CD14-positive monocyte (primary cell): Measurements from ENCODE around the gene ACTR5. TPM values are rescaled to one million over a fixed set of nuclear protein-coding genes. Genes with fewer than 3 reads are reported as not detected.

Experiments used
- DNase-seq, 3 donors: peaks; one replicate each; pipeline ENCODE4 v3.0.0-alpha.2; 2011 to 2022
- H2AFZ ChIP-seq: 2 replicates; pipeline ENCODE4 v1.6.0; 2012; ENCODE audit warnings: mild to moderate bottlenecking, low read depth, low read length, inconsistent platforms; ENCODE audit not compliant: insufficient read depth, poor library complexity, severe bottlenecking
- H3K27ac ChIP-seq, 2 donors: 1 replicate in 1 of 2; 2 replicates in 1 of 2; pipeline ENCODE4 v1.5.1; 2012 to 2013; ENCODE audit warnings: low read length in 2 of 2, control low read depth in 1 of 2, inconsistent platforms in 1 of 2, low read depth in 1 of 2, mild to moderate bottlenecking in 1 of 2
- H3K27me3 ChIP-seq, 2 donors: one replicate each; pipeline versions ENCODE4 v1.6.0 to v1.6.1; 2011 to 2013; ENCODE audit warnings: low read length in 2 of 2; ENCODE audit not compliant: control insufficient read depth in 2 of 2, insufficient read depth in 2 of 2
- H3K36me3 ChIP-seq, 2 donors: replicated peaks in 1 of 2; 1 replicate in 1 of 2; 2 replicates in 1 of 2; pipeline versions ENCODE4 v1.5.1 to v1.6.1; 2012 to 2013; ENCODE audit warnings: low read length in 2 of 2, control low read depth in 1 of 2, inconsistent platforms in 1 of 2, mild to moderate bottlenecking in 1 of 2; ENCODE audit not compliant: insufficient read depth in 2 of 2, control insufficient read depth in 1 of 2
- H3K4me1 ChIP-seq, 2 donors: 1 replicate in 1 of 2; 2 replicates in 1 of 2; pipeline versions ENCODE4 v1.5.1 to v1.6.1; 2012 to 2013; ENCODE audit warnings: low read length in 2 of 2, control low read depth in 1 of 2, inconsistent platforms in 1 of 2, mild to moderate bottlenecking in 1 of 2, moderate library complexity in 1 of 2; ENCODE audit not compliant: insufficient read depth in 2 of 2, control insufficient read depth in 1 of 2
- H3K4me2 ChIP-seq: replicated peaks from 2 replicates; pipeline ENCODE3; 2012; ENCODE audit warnings: low read length, moderate library complexity, mild to moderate bottlenecking; ENCODE audit not compliant: poor library complexity, severe bottlenecking; ENCODE audit errors: extremely low read depth
- H3K4me3 ChIP-seq, 3 experiments: fragments of 200-600 bp in 1 of 3; sonication (generic) in 1 of 3; replicated peaks in 1 of 3; 1 replicate in 2 of 3; 2 replicates in 1 of 3; pipeline ENCODE4 v1.5.1; 2011 to 2013; ENCODE audit warnings: low read length in 3 of 3, mild to moderate bottlenecking in 3 of 3, control low read depth in 2 of 3, low read depth in 2 of 3, inconsistent platforms in 1 of 3, moderate library complexity in 1 of 3
- H3K79me2 ChIP-seq: 2 replicates; pipeline ENCODE4 v1.6.0; 2012; ENCODE audit warnings: mild to moderate bottlenecking, control low read depth, inconsistent platforms, low read length, moderate library complexity; ENCODE audit not compliant: insufficient read depth
- H3K9ac ChIP-seq: 2 replicates; pipeline ENCODE4 v1.6.0; 2017; ENCODE audit warnings: low read length, mild to moderate bottlenecking; ENCODE audit not compliant: insufficient read depth, poor library complexity, severe bottlenecking
- H3K9me3 ChIP-seq, 2 donors: replicated peaks in 1 of 2; 1 replicate in 1 of 2; 2 replicates in 1 of 2; pipeline versions ENCODE4 v1.5.1 to v1.6.1; 2012 to 2013; ENCODE audit warnings: low read length in 2 of 2, control low read depth in 1 of 2; ENCODE audit not compliant: control insufficient read depth in 1 of 2, insufficient read depth in 1 of 2
- H4K20me1 ChIP-seq: 2 replicates; pipeline ENCODE4 v1.6.0; 2012; ENCODE audit warnings: mild to moderate bottlenecking, low read length, control low read depth, moderate library complexity; ENCODE audit not compliant: insufficient read depth
- H3K27ac Mint-ChIP-seq, 7 donors: one replicate each; pipeline ENCODE4 v1.8.0; 2020; ENCODE audit warnings: mild to moderate bottlenecking in 7 of 7, mixed read lengths in 7 of 7, moderate library complexity in 6 of 7, inconsistent platforms in 2 of 7
- H3K27me3 Mint-ChIP-seq, 3 donors: one replicate each; pipeline ENCODE4 v1.8.0; 2021 to 2022; ENCODE audit warnings: low read depth in 3 of 3, mild to moderate bottlenecking in 3 of 3, mixed read lengths in 3 of 3, moderate library complexity in 3 of 3, inconsistent platforms in 1 of 3
- H3K36me3 Mint-ChIP-seq, 2 donors: one replicate each; pipeline ENCODE4 v1.8.0; 2020; ENCODE audit warnings: mixed read lengths in 2 of 2, inconsistent platforms in 1 of 2, mild to moderate bottlenecking in 1 of 2
- H3K4me1 Mint-ChIP-seq: one replicate; pipeline ENCODE4 v1.8.0; 2020; ENCODE audit warnings: mild to moderate bottlenecking, mixed read lengths
- H3K4me3 Mint-ChIP-seq, 2 donors: one replicate each; pipeline ENCODE4 v1.8.0; 2020; ENCODE audit warnings: mild to moderate bottlenecking in 2 of 2, mixed read lengths in 2 of 2, moderate library complexity in 1 of 2
- H3K9me3 Mint-ChIP-seq, 7 donors: one replicate each; pipeline ENCODE4 v1.8.0; 2020 to 2022; ENCODE audit warnings: mixed read lengths in 7 of 7, mild to moderate bottlenecking in 6 of 7, moderate library complexity in 6 of 7, inconsistent platforms in 2 of 7
- CTCF ChIP-seq: fragments of 200-600 bp; IDR thresholded peaks from one replicate; pipeline ENCODE4 v1.8.0; 2022; ENCODE audit warnings: antibody characterized with exemption, mild to moderate bottlenecking
- WGBS: methylation state at CpG from one replicate; pipeline ENCODE4 v1.1.5; 2013; ENCODE audit warnings: missing lambda C conversion rate; ENCODE audit not compliant: insufficient coverage; 5-methylcytosine and 5-hydroxymethylcytosine counted together
- intact Hi-C, 2 donors: fragments of 100-400 bp; cut with micrococcal nuclease; formaldehyde crosslinking; loops; one replicate each; pipeline versions ENCODE4 v1.15.0 to v1.15.1; 2023
- polyA plus RNA-seq, 3 donors: library from polyadenylated mRNA; depleted of rRNA in 1 of 3; unstranded in 2 of 3; stranded (reverse) in 1 of 3; fragments of 300-500 nt in 2 of 3; fragments of >200 nt in 1 of 3; fragmentation: Illumina TruSeq in 2 of 3; gene quantifications; 1 replicate in 2 of 3; 2 replicates in 1 of 3; pipeline ENCODE4 v1.2.3, GENCODE V29; 2012 to 2021

ACTR5 gene
- polyA plus RNA-seq, 3 donors: 6.6 to 15.6 (median 7.3) TPM

- no peak for DNase-seq
- H3K9me3 Mint-ChIP-seq: peaks cover 0 to 4% (median 0%) of the 10 kb centered on the region in 7 donors
- no peak overlapping the region for H2AFZ ChIP-seq
- intact Hi-C loops: no loop called here
- H3K27ac ChIP-seq: no peak overlapping the region
- no peaks in the 10 kb centered on the region for H3K4me1 ChIP-seq
- H4K20me1 ChIP-seq: no peaks in the 10 kb centered on the region
- WGBS: 40% methylated on average over 4 of the region's 10 CpGs
- no peaks in the 10 kb centered on the region for H3K4me1 Mint-ChIP-seq
- peaks cover 12 to 30% of the 10 kb centered on the region in 2 donors for H3K27me3 ChIP-seq
- no peaks in the 10 kb centered on the region for H3K36me3 ChIP-seq
- peaks cover 35 to 61% (median 40%) of the 10 kb centered on the region in 3 donors for H3K27me3 Mint-ChIP-seq
- no peak overlapping the region for H3K9ac ChIP-seq
- H3K4me3 ChIP-seq: no peak overlapping the region
- TF ChIP-seq CTCF: no peak
- H3K4me2 ChIP-seq: no peak overlapping the region
- no peaks in the 10 kb centered on the region for H3K9me3 ChIP-seq
- no peak overlapping the region for H3K4me3 Mint-ChIP-seq
- H3K36me3 Mint-ChIP-seq: no peaks in the 10 kb centered on the region
- no peaks in the 10 kb centered on the region for H3K79me2 ChIP-seq
- H3K27ac Mint-ChIP-seq: no peak overlapping the region
Observed at GRCh38 chr20:38715646-38716045, 32.6 kb upstream of the ACTR5 start.

GRCh38 chr20:38722683-38723016 is 25.6 kb upstream of the ACTR5 start:
- TF ChIP-seq CTCF: no peak
- no peak overlapping the region for H3K4me3 ChIP-seq
- peaks cover 67 to 87% of the 10 kb centered on the region in 2 donors for H3K27me3 ChIP-seq
- intact Hi-C loops: no loop called here
- Mint-ChIP-seq H3K4me1 (peaks cover 38% of the 10 kb centered on the region), H3K27me3 (peaks cover 81 to 98% (median 84%) of the 10 kb centered on the region in 3 donors), H3K27ac (no peak overlapping the region), H3K9me3 (peaks cover 0 to 23% (median 8%) of the 10 kb centered on the region in 7 donors), H3K36me3 (peaks cover 0 to 12% of the 10 kb centered on the region in 2 donors), H3K4me3 (peak overlapping the region in 1 of 2 donors; percentile 81)
- no peaks in the 10 kb centered on the region for H3K79me2 ChIP-seq
- H3K4me2 ChIP-seq: no peak overlapping the region
- no peak overlapping the region for H2AFZ ChIP-seq
- H3K36me3 ChIP-seq: no peaks in the 10 kb centered on the region
- H3K9me3 ChIP-seq: peaks cover 5 to 45% of the 10 kb centered on the region in 2 donors
- peaks cover 0 to 3% of the 10 kb centered on the region in 2 donors for H3K4me1 ChIP-seq
- no peaks in the 10 kb centered on the region for H4K20me1 ChIP-seq
- H3K9ac ChIP-seq: no peak overlapping the region
- 0% methylated on average over 4 of the region's 7 CpGs for WGBS
- no peak for DNase-seq
- H3K27ac ChIP-seq: no peak overlapping the region
